ENCODE measurements around the gene SMARCAD1. TPM values are rescaled to one million over a fixed set of nuclear protein-coding genes. Genes with fewer than 3 reads are reported as not detected.
"Not testable (repeated sequence)": the region's sequence is repeated elsewhere in the genome, so short reads cannot be mapped to it uniquely, and the experiment has no call there.

SMARCAD1 gene
- total RNA-seq, 2 donors from 2014 or later, result 67.1 to 85.5 TPM

GRCh38 chr4:94306713-94307112 is 99.0 kb downstream of the SMARCAD1 start:
- Mint-ChIP-seq H3K4me1 (peaks cover 24% of the 10 kb centered on the region), H3K27me3 (ENCODE audit: insufficient read depth) (no peaks in the 10 kb centered on the region), H3K9me3 (peaks cover 12% of the 10 kb centered on the region), H3K4me3 (no peak overlapping the region), H3K36me3 (ENCODE audit: low read depth) (peaks cover 4% of the 10 kb centered on the region), H3K27ac (no peak overlapping the region)
- H3K9ac ChIP-seq (ENCODE audit: extremely low read depth, low read length, poor library complexity, severe bottlenecking), result no peak overlapping the region
- H3K4me1 ChIP-seq (ENCODE audit: control insufficient read depth, insufficient read depth, low read length), result peaks cover 13% of the 10 kb centered on the region
- H3K36me3 ChIP-seq (ENCODE audit: control insufficient read depth, insufficient read depth, low read length), result no peaks in the 10 kb centered on the region
- DNase-seq, result no peak
- no peak overlapping the region for H3K4me3 ChIP-seq (ENCODE audit: low read length)
- no peak overlapping the region for H3K27ac ChIP-seq (ENCODE audit: low read depth, low read length)
- H3K27me3 ChIP-seq (ENCODE audit: control insufficient read depth, insufficient read depth, low read length, poor library complexity, severe bottlenecking), result no peaks in the 10 kb centered on the region
- TF ChIP-seq, protein P1, sequence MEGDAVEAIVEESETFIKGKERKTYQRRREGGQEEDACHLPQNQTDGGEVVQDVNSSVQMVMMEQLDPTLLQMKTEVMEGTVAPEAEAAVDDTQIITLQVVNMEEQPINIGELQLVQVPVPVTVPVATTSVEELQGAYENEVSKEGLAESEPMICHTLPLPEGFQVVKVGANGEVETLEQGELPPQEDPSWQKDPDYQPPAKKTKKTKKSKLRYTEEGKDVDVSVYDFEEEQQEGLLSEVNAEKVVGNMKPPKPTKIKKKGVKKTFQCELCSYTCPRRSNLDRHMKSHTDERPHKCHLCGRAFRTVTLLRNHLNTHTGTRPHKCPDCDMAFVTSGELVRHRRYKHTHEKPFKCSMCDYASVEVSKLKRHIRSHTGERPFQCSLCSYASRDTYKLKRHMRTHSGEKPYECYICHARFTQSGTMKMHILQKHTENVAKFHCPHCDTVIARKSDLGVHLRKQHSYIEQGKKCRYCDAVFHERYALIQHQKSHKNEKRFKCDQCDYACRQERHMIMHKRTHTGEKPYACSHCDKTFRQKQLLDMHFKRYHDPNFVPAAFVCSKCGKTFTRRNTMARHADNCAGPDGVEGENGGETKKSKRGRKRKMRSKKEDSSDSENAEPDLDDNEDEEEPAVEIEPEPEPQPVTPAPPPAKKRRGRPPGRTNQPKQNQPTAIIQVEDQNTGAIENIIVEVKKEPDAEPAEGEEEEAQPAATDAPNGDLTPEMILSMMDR (conservative IDR thresholded peaks at IDR 0.05), result no peak
- no peaks in the 10 kb centered on the region for H3K9me3 ChIP-seq (ENCODE audit: control insufficient read depth, low read length)
- 91 to 100% methylated on average over 1 to 3 of the region's 3 CpGs for whole genome bisulfite sequencing, 2 experiments (ENCODE audit: insufficient coverage in 1 of 2, insufficient read length in 1 of 2)

- Histone ChIP-seq H3K4me1 (ENCODE audit: control insufficient read depth, insufficient read depth, low read length) (peaks cover 13% of the 10 kb centered on the region), H3K4me3 (ENCODE audit: low read length) (no peak overlapping the region), H3K36me3 (ENCODE audit: control insufficient read depth, insufficient read depth, low read length) (no peaks in the 10 kb centered on the region), H3K9me3 (ENCODE audit: control insufficient read depth, low read length) (no peaks in the 10 kb centered on the region), H3K9ac (ENCODE audit: extremely low read depth, low read length, poor library complexity, severe bottlenecking) (no peak overlapping the region), H3K27me3 (ENCODE audit: control insufficient read depth, insufficient read depth, low read length, poor library complexity, severe bottlenecking) (no peaks in the 10 kb centered on the region), H3K27ac (ENCODE audit: low read depth, low read length) (no peak overlapping the region)
- H3K4me1 Mint-ChIP-seq, result peaks cover 24% of the 10 kb centered on the region
- H3K9me3 Mint-ChIP-seq, result peaks cover 18% of the 10 kb centered on the region
- no peak overlapping the region for H3K27ac Mint-ChIP-seq
- no peaks in the 10 kb centered on the region for H3K27me3 Mint-ChIP-seq (ENCODE audit: insufficient read depth)
- 90 to 98% methylated on average over 3 to 4 of the region's 4 CpGs for WGBS, 2 experiments (ENCODE audit: insufficient coverage in 1 of 2, insufficient read length in 1 of 2)
- no peak overlapping the region for H3K4me3 Mint-ChIP-seq
- TF ChIP-seq, protein P1 (conservative IDR thresholded peaks at IDR 0.05), result no peak
- no peak for DNase-seq
- H3K36me3 Mint-ChIP-seq (ENCODE audit: low read depth), result peaks cover 4% of the 10 kb centered on the region
Observed at GRCh38 chr4:94307231-94307871, 99.7 kb downstream of the SMARCAD1 start.

- H3K27me3 ChIP-seq (ENCODE audit: control insufficient read depth, insufficient read depth, low read length, poor library complexity, severe bottlenecking); H3K9ac ChIP-seq (ENCODE audit: extremely low read depth, low read length, poor library complexity, severe bottlenecking); DNase-seq; H3K4me1 Mint-ChIP-seq; H3K27ac Mint-ChIP-seq; H3K4me3 ChIP-seq (ENCODE audit: low read length); H3K27ac ChIP-seq (ENCODE audit: low read depth, low read length); H3K4me1 ChIP-seq (ENCODE audit: control insufficient read depth, insufficient read depth, low read length); H3K4me3 Mint-ChIP-seq; H3K36me3 ChIP-seq (ENCODE audit: control insufficient read depth, insufficient read depth, low read length); H3K27me3 Mint-ChIP-seq (ENCODE audit: insufficient read depth): not testable (repeated sequence)
- peaks cover 14% of the 10 kb centered on the region for H3K36me3 Mint-ChIP-seq (ENCODE audit: low read depth)
- peaks cover 60% of the 10 kb centered on the region for H3K9me3 Mint-ChIP-seq
- H3K9me3 ChIP-seq (ENCODE audit: control insufficient read depth, low read length), result peaks cover 20% of the 10 kb centered on the region
Observed at GRCh38 chr4:94319927-94320326, 112.3 kb downstream of the SMARCAD1 start.

- no peak overlapping the region for H3K4me3 Mint-ChIP-seq
- WGBS, 2 experiments (ENCODE audit: insufficient coverage in 1 of 2, insufficient read length in 1 of 2), result 84 to 100% methylated on average over 1 of the region's 1 CpG
- no peaks in the 10 kb centered on the region for H3K36me3 ChIP-seq (ENCODE audit: control insufficient read depth, insufficient read depth, low read length)
- DNase-seq, result no peak
- peaks cover 64% of the 10 kb centered on the region for H3K9me3 Mint-ChIP-seq
- H3K9me3 ChIP-seq (ENCODE audit: control insufficient read depth, low read length), result peaks cover 46% of the 10 kb centered on the region
- H3K27ac Mint-ChIP-seq, result no peak overlapping the region
- peak overlapping the region; percentile 56 for H3K4me3 ChIP-seq (ENCODE audit: low read length)
- no peaks in the 10 kb centered on the region for H3K4me1 ChIP-seq (ENCODE audit: control insufficient read depth, insufficient read depth, low read length)
- no peaks in the 10 kb centered on the region for H3K4me1 Mint-ChIP-seq
- H3K27ac ChIP-seq (ENCODE audit: low read depth, low read length), result no peak overlapping the region
- no peaks in the 10 kb centered on the region for H3K27me3 ChIP-seq (ENCODE audit: control insufficient read depth, insufficient read depth, low read length, poor library complexity, severe bottlenecking)
- H3K9ac ChIP-seq (ENCODE audit: extremely low read depth, low read length, poor library complexity, severe bottlenecking), result no peak overlapping the region
- H3K27me3 Mint-ChIP-seq (ENCODE audit: insufficient read depth), result peaks cover 8% of the 10 kb centered on the region
- TF ChIP-seq, protein P1 (conservative IDR thresholded peaks at IDR 0.05), result no peak
- peaks cover 16% of the 10 kb centered on the region for H3K36me3 Mint-ChIP-seq (ENCODE audit: low read depth)
Observed at GRCh38 chr4:94325835-94326234, 118.2 kb downstream of the SMARCAD1 start.

All from endodermal cell (in vitro differentiated cells).